ENCODE results near the gene AOPEP. TPM values are rescaled to one million over a fixed set of nuclear protein-coding genes. Genes with fewer than 3 reads are reported as not detected.

Gene AOPEP
- total RNA-seq, 1 donor from 2014 or later: 92.3 TPM

- peak; percentile 87 for DNase-seq (ENCODE audit: low spot score)
- Mint-ChIP-seq H3K27me3 (ENCODE audit: low read depth) (no peaks in the 10 kb centered on the region), H3K4me3 (ENCODE audit: unreplicated experiment) (no peak overlapping the region), H3K4me1 (ENCODE audit: low read depth) (peaks cover 47% of the 10 kb centered on the region), H3K36me3 (ENCODE audit: low read depth) (peaks cover 59% of the 10 kb centered on the region), H3K27ac (ENCODE audit: unreplicated experiment) (peak overlapping the region; percentile 45), H3K9me3 (ENCODE audit: low read depth) (no peaks in the 10 kb centered on the region)
- no peak for TF ChIP-seq CTCF (IDR thresholded peaks at IDR 0.05)
Observed at GRCh38 chr9:95083086-95083768, 356.7 kb downstream of the AOPEP start.

- peak overlapping the region; percentile 66 for H3K27ac Mint-ChIP-seq (ENCODE audit: unreplicated experiment)
- TF ChIP-seq CTCF (IDR thresholded peaks at IDR 0.05): no peak
- peaks cover 47% of the 10 kb centered on the region for H3K4me1 Mint-ChIP-seq (ENCODE audit: low read depth)
- DNase-seq (ENCODE audit: low spot score): no peak
- no peaks in the 10 kb centered on the region for H3K9me3 Mint-ChIP-seq (ENCODE audit: low read depth)
- peaks cover 62% of the 10 kb centered on the region for H3K36me3 Mint-ChIP-seq (ENCODE audit: low read depth)
- no peak overlapping the region for H3K4me3 Mint-ChIP-seq (ENCODE audit: unreplicated experiment)
- no peaks in the 10 kb centered on the region for H3K27me3 Mint-ChIP-seq (ENCODE audit: low read depth)
Observed at GRCh38 chr9:95084254-95084934, 357.9 kb downstream of the AOPEP start.

GRCh38 chr9:95085036-95085770 is 358.7 kb downstream of the AOPEP start:
- H3K36me3 Mint-ChIP-seq (ENCODE audit: low read depth): peaks cover 59% of the 10 kb centered on the region

GRCh38 chr9:95085861-95086563 is 359.5 kb downstream of the AOPEP start:
- H3K4me3 Mint-ChIP-seq (ENCODE audit: unreplicated experiment): no peak overlapping the region

More at GRCh38 chr9:95085036-95085770, 358.7 kb downstream of the AOPEP start:
- Mint-ChIP-seq H3K9me3 (ENCODE audit: low read depth) (no peaks in the 10 kb centered on the region), H3K27ac (ENCODE audit: unreplicated experiment) (no peak overlapping the region), H3K27me3 (ENCODE audit: low read depth) (no peaks in the 10 kb centered on the region), H3K4me3 (ENCODE audit: unreplicated experiment) (no peak overlapping the region), H3K4me1 (ENCODE audit: low read depth) (peaks cover 48% of the 10 kb centered on the region)
- no peak for TF ChIP-seq CTCF (IDR thresholded peaks at IDR 0.05)
- DNase-seq (ENCODE audit: low spot score): no peak

More at GRCh38 chr9:95085861-95086563, 359.5 kb downstream of the AOPEP start:
- Mint-ChIP-seq H3K36me3 (ENCODE audit: low read depth) (peaks cover 56% of the 10 kb centered on the region), H3K4me1 (ENCODE audit: low read depth) (peaks cover 55% of the 10 kb centered on the region), H3K9me3 (ENCODE audit: low read depth) (no peaks in the 10 kb centered on the region), H3K27ac (ENCODE audit: unreplicated experiment) (peak overlapping the region; percentile 51), H3K27me3 (ENCODE audit: low read depth) (no peaks in the 10 kb centered on the region)
- peak; percentile 33 for TF ChIP-seq CTCF (IDR thresholded peaks at IDR 0.05)
- peak; percentile 87 for DNase-seq (ENCODE audit: low spot score)
